Head of caudate nucleus (tissue), 42 donors: ENCODE data around the gene ST6GAL1.
"Not testable (repeated sequence)": the region's sequence is repeated elsewhere in the genome, so short reads cannot be mapped to it uniquely, and the experiment has no call there.

ENCODE experiments used
- DNase-seq, 42 donors: peaks; one replicate each; pipeline versions ENCODE4 v3.0.0 to v3.0.0-alpha.2; 2020 to 2021; ENCODE audit warnings: mixed read lengths in 7 of 42
- intact Hi-C: fragments of 100-400 bp; cut with DNase I; formaldehyde crosslinking; loops from one replicate; pipeline ENCODE4 v1.15.0; 2022

Gene ST6GAL1

DNA sequence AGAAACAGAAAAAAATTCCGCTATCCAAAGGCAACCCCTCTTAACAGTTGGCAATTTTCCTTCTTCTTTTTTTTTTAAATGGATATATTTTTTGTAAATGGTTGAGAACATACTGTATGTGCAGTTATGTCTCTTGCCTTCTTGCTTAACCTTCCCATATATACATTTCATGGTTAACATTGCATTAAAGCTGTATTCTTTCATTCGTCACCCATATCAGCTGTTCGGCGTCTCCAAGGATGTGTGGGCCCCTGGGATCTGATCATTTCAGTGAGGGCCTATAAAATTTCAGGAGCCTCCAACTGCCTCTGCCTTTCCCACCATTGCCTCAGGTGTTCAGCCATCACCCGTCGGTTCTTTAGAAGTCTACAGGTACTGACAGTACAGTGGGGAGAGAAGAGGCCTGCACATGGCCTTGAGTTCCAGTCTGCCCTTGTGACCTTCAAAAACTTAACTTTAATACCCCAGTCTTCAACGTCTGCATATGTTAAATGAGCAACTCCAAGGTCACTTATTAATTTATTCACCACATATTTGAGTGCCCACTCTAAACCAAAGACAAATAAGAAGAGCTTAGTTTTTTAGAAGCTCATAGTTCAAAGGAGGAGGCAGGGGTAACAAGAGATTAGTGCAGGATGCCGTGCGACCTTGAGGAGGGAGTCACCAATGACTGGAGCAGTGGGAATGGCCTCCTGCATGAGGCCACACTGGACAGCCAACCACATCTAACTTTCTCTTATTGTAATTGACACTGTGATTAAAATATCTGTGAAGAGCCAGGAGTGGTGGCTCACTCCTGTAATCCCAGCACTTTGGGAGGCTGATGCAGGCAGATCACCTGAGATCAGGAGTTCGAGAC lies 6.9 kb downstream of the ST6GAL1 start:
- intact Hi-C loops: no loop called here
- DNase-seq: no peak

DNA sequence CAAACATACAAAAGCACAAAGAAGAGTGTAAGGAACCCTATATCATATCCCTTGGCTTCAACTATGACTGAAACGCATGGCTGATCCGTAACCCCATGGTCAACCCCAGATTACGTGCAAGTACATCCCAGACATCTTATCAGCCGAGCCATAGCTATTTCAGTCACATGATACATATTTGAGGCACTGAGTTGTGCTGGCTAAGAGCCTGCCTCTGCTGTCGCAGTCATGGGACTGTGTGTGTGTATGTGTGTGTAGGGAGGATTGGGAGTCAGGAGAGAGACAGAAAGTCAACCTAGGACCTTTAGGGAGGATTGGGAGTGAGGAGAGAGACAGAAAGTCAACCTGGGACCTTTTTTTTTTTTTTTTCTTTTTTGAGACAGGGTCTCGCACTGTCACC lies 8.4 kb downstream of the ST6GAL1 start:
- no peak for DNase-seq
- intact Hi-C loops: no loop called here

DNA sequence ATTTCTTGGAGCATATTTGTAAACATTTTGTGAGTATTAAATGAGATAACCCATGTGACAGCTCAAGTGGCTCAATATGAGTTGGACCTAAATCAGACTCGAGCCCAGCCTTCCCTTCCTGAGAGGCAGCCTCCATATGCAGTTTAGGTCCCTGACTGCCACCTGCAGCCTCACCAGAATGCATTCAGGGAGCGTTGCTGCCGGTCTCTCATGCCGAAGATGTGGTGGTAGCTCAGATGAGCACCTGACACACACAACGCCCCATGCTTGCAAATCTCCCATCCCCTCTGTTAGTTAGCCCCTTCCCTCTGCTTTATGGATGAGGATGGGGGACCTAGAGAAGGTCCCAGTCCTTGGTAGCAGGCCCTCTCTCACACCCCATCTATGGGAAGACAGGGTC lies 9.2 kb downstream of the ST6GAL1 start:
- intact Hi-C loops: no loop called here
- DNase-seq: no peak

DNA sequence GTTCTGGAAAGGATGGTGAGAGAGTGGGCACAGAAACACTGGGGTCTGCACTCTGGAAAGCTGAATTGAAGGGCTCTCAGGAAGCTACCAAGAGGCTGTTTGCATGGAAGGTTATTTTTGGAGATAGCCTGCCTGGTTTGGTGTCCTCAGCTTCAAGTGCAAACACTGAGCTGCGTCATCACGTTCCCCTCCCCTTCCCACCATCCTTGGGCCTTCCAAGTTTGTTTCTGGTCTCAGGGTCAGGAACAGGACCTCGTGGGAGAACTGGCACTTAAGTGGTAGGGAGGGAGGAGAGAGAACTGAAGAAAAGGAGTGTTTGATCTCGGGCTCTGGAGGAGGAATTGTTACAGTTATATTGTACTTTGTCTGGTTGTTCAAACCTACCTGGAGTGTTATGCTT lies 10.6 kb downstream of the ST6GAL1 start:
- intact Hi-C loops: no loop called here
- DNase-seq: no peak

DNA sequence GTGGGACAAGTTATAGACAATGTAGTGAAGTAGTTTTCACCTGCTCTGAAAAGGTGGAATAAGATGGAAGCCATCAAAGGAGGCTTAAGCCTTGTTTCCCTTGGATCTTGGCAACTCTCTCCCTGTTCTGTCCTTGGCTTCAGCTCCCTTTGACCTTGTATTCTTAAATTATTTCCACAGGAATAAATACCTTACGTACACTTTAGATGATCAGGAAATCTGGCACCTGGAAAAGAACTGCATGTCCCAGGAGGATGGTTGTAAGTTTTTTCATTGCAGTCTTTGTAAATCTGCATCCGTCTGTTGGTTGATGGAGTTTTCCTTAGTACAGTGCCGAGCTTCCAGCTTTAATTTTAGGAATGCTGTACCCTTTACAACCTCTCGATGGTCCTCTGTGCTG lies 11.8 kb downstream of the ST6GAL1 start:
- DNase-seq: no peak
- intact Hi-C loops: no loop called here

DNA sequence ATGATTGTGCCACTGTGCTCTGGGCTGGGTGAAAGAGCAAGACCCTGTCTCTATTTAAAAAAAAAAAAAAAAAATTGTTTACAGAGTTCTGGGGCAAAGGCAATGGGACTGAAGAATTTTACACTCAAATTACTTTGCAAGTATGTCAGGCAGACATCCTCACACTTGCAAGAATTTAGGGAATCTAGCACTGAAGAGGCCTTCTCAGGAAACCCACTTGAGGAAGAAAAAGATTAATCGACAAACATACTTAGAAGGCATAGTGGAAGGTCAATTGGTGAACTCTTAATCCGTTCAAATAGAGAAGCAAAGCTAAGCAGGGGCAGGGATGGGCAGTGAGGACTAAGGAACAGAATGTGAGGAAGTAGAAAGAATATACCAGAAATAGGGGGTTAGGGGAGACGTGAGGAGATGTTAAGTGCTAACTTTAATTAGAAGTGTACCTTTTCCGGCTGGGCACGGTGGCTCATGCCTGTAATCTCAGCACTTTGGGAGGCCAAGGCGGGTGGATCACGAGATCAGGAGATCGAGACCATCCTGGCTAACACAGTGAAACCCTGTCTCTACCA lies 15.0 kb downstream of the ST6GAL1 start:
- no peak for DNase-seq
- intact Hi-C loops: no loop called here

DNA sequence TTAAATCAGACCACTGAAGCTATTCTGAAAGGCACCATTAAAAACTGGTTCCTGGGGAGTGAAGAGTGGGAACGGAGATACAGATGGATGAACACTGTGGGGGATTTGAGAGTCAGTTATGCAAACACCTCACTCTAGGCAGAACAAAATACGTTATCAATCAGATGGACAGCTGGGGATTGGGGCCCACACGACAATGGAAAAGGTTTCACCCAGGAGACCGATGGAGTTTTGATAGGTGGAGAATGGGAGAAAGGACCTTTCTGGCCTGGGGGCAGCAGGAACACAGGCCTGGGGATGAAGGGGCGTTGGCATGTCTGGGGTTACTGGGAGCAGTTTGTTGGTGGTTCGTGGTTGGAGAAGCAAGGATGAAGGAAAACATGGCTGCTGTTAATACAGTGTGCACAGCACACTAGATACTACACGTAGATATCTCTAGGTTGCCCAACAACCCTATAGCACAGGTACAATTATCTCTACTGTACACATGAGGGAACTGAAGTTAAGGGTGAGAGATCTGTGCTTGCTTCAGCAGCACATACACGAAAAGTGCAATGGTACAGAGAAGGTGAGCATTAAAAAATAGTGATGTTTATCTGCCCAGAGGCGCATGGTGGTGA lies 16.5 kb downstream of the ST6GAL1 start:
- DNase-seq: no peak
- intact Hi-C loops: no loop called here

DNA sequence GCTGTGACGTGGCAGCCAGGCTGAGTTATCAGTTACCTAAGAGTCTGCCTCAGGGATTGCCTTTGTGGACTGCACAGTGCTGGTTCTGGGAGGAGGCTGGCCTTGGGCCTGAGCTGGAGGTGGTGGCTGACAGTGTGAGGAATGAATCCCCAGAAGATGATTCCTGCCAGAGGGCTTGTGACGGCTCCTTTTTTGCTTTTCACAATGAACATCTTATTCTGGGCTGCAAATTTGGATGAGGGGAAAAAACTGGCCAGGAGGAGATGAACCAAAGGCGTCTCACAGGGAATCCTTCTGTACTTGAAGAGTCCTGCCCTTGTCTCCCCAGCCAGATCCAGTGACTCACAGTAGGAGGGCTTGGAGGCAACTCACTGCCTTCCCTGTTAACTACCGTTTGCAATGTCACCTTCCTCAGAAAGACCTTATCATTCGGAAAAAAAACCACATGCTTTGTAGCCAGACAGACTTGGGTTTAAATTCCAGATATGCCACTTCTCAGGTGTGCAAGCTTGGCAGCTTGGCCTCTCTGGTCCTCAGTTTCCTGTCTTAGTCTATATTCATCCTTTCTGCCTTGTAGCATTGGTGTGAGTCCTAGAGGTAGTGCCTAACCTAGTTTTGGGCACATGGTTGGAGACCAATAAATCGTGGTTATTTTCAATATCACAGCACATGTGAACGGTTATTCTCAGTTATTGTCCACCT lies 19.1 kb downstream of the ST6GAL1 start:
- intact Hi-C loops: no loop called here
- no peak for DNase-seq

DNA sequence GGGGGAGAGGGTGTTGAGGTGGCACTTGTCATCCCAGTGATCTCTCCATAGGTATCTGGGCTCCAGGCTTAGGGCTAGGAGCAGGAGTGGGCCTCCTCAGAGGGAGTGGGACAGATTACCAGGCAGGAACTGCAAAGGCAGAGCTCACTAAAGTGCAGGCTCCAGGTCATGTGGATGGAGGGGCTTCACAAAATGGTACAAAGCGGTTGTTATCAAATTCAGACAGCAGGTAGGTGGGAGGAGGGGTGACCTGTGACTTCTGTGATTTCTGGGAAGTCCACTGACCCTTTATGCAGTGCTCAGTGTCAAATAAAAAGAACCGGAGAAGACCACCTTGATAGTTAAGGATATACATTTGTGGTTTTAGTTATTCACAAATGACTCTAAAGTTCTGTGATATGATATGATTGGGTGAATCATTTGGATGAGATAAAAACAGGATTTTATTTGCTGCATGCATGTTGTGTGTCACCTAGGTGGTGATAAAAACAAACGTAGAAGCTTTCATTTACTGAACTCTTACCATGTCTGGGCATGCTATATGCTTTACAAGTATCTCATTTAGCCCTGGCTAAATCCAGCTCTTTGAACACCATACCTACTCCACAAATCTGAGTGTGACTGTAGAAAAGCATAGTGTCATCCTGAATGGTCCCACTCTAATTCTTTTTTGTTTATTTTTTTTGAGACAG lies 20.2 kb downstream of the ST6GAL1 start:
- DNase-seq: no peak
- intact Hi-C loops: no loop called here

DNA sequence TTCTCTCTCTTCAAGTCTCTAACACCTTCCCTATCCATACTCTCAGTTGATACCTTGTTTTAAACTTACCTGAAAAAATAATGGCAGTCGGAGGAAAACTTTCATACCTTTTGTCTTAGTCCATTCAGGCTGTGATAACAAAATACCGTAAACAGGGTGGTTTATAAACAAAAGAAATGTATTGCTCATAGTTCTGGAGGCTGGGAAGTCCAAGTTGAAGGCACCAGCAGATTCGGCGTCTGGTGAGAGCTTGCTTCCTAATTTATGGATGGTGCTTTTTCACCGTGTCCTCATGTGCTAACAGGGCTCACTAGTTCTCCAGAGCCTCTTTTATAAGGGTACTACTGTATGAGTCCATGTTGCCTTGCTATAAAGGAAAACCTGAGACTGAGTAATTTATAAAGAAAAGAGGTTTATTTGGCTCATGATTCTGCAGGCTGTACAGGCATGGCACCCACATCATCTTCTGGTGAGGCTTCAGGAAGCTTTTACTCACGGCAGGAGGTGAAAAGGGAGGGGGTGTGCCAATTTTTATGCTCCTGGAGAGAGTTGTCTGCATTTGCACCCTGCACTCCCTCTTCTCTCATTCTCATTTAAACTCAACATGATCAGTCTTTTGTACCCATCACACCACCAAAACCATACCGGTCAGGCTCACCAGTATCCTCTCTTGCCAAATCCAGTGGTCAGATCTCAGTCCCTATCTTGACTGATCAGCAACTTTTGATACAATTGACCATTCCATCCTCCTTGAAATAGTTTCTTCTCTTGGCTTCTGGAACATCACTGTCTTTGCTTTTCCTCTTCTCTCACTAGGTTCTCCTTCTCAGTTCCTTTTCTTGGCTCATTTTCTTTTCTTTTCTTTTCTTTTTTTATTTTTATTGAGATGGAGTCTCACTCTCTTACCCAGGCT lies 21.6 kb downstream of the ST6GAL1 start:
- intact Hi-C loops: no loop called here
- DNase-seq: no peak

DNA sequence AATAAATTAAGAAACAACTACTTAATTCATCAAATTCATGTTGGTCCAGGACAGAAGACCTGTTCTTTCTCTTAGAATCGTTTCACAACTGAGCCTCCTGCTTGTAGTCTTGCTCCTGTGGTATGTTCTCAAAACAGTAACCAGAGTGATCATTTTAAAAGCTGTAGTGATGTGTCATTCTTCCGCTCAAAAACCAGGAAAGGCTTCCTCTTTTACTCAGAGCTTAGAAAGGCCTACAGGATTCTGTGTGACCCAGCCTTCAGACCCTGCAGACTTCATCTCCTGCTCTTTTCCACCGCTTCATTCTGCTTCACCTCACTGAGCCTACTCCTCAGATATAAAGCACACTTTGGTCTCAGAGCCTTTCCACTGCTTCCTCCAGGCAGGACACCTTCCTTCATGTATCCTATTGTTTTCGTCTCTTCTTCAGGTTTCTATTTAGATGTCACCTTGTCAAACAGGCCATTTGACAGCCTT lies 22.7 kb downstream of the ST6GAL1 start:
- intact Hi-C loops: no loop called here
- DNase-seq: no peak

DNA sequence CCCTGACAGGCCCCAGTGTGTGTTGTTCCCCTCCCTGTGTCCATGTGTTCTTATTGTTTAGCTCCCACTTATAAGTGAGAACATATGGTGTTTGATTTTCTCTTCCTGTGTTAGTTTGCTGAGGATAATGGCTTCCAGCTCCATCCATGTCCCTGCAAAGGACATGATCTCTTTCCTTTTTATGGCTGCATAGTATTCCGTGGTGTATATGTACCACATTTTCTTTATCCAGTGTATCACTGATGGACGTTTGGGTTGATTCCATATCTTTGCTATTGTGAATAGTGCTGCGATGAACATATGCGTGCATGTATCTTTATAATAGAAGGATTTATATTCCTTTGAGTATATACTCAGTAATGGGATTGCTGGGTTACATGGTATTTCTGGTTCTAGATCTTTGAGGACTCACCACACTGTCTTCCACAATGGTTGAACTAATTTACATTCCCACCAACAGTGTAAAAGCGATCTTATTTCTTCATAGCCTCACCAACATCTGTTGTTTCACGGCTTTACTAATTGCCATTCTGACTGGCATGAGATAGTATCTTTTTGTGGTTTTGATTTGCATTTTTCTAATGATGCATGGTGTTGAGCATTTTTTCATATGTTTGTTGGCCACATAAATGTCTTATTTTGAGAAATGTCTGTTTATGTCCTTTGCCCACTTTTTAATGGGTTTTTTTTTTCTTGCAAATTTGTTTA lies 23.8 kb downstream of the ST6GAL1 start:
- intact Hi-C loops: not testable (repeated sequence)

DNA sequence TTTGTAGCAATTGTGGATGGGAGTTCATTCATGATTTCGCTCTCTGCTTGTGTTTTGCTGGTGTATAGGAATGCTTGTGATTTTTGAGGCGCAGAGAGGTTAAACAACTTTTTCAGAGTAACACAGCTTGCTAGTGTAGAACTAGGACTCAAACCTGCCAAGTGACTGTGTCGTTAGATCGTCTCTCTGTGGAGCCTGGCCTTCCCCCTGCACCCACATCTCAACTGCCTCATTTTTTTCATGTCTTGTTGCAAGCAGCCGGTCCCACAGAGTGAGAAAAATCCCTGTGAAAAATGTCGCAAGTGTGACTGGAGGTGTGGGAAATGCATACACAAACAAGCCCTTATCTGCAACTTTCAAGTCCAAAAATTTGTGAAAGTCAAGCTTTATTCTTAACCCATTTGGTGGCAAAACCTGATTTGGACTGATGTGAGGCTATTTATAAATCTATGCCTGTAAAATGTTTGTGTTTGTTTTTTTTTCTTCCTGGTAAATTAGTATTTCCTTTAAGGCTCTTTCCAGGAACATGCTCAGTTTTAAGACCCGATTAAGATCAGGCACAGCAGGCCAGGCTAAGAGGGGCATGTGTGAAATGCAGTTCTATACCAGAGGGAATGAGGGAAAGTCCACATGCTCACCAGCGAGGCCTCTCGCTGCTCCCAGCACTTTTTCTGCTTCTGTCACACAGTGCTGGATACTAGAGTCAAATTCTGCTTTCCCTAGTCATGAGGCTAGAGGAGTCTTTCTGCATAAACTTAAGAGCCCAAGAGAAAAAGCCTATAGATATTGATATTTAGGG lies 25.8 kb downstream of the ST6GAL1 start:
- intact Hi-C loops: no loop called here
- no peak for DNase-seq

More for the DNA sequence above, 23.8 kb downstream of the ST6GAL1 start:
- not testable (repeated sequence) for DNase-seq

DNA sequence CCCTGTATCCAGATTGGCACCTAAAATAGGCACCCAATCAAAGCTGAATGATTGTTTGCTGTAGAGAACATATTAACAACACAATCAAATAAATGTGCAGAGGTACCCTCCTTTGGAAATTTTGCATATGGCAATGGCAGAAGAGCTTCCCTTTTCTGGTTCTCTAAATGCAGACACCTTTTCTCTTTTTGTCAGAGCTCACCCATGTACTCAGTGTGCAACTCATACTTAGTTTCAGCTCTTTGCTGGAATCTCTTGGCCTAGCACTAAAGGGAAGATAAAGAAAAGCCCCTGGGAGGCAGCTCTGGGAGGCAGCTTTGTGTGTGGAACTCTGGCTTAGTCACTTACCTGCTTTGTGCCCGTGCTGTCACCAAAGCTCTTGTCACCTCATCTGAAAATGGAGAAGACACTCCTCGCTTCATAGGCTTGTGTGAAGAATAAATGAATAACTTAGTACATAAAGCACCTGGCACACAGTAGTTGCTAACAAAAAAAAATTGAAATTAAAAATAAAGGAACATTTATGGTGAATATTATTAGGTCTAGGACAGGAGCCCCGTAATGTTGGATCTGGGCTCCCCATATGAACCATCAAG lies 28.8 kb downstream of the ST6GAL1 start:
- intact Hi-C loops: no loop called here
- no peak for DNase-seq

DNA sequence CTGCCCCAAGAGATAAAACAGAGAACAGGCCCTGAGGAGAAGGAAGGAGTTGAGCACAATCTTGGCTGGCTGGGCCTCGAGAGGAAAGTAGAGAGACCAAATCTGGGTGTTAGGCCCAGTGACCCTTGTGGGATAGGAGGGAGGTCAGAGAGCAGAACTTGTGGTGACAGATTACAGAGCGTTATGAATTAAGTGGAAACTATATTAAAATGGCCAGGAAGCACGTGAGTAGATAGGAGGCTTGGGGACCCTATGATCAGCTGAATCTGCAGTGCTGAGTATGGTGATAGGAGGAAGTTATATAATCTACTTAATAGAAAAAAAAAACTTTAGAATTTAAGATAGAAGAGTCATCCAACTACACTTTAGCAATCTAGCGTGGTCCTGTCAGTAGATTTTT lies 30.0 kb downstream of the ST6GAL1 start:
- no peak for DNase-seq
- intact Hi-C loops: no loop called here

DNA sequence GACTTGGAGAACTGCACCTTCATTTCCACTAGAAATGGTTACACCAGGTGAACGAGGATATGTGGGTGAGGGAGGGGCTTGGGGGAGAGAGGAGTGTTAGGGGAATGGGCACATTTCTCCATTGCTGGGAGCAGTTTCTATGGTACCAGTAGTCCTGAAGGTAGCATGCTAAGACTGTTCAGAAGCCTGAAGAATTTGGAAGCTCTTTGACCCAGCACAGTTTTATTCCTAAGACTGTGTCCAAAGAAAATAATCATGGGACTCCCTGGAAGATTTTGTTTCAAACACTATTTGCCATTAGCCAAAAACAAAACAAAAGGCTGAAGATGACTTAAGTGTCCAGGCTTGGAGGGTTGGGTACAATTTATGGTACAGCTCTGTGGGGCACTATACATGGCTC lies 32.1 kb downstream of the ST6GAL1 start:
- DNase-seq: no peak
- intact Hi-C loops: no loop called here
